ENCODE data around the gene DAND5.

DAND5 gene

DNA sequence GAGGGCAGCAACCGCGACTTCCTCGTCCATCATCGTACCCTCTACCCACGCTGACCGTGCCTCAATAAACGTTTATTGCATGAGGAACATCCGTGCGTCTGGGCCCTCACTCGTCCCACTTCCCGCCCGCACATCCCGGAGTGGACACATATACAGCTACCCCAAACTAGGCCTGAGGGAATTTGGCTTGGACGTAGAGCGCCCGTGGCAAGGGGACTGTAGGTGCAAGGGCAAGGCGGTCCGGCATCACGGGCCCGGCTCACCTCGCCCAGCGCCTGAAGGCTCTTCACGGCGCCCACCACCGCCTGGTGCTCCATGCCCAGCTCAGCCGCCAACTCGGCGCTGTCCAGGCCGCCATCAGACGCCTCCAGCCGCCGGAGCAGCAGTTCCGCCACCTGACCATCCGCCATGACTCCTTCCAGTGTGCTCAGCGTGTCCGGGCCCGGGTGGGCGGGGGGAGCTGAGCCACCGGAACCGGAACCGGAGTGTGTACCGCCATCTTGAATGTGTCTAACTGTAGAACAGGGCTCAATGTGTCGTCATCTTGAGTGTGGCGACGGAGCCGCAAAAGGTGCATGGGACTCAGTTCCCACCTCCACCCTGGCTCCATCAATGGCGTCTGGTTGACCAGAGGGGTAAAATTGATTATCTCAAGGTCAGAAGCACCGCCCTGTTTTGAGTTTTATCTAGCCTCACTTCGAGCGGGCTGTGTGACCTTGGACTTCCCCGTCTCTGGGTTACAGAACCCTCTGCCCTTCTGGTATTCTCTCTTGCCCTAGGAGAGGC is 35.9 kb upstream of the DAND5 start, which contains the start of gene FARSA:
TSS of gene FARSA (minus strand) at position 425 of the 786 bp plus-strand sequence. CDS start at position 410, 15 bp downstream.
- TF ChIP-seq, protein P1, sequence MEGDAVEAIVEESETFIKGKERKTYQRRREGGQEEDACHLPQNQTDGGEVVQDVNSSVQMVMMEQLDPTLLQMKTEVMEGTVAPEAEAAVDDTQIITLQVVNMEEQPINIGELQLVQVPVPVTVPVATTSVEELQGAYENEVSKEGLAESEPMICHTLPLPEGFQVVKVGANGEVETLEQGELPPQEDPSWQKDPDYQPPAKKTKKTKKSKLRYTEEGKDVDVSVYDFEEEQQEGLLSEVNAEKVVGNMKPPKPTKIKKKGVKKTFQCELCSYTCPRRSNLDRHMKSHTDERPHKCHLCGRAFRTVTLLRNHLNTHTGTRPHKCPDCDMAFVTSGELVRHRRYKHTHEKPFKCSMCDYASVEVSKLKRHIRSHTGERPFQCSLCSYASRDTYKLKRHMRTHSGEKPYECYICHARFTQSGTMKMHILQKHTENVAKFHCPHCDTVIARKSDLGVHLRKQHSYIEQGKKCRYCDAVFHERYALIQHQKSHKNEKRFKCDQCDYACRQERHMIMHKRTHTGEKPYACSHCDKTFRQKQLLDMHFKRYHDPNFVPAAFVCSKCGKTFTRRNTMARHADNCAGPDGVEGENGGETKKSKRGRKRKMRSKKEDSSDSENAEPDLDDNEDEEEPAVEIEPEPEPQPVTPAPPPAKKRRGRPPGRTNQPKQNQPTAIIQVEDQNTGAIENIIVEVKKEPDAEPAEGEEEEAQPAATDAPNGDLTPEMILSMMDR (IDR thresholded peaks at IDR 0.05; ENCODE audit: low read depth, low read length) = no peak
- peak within 1 kb of the TSS; percentile 97 for H3K4me3 ChIP-seq (ENCODE audit: low read depth, low read length)

DNA sequence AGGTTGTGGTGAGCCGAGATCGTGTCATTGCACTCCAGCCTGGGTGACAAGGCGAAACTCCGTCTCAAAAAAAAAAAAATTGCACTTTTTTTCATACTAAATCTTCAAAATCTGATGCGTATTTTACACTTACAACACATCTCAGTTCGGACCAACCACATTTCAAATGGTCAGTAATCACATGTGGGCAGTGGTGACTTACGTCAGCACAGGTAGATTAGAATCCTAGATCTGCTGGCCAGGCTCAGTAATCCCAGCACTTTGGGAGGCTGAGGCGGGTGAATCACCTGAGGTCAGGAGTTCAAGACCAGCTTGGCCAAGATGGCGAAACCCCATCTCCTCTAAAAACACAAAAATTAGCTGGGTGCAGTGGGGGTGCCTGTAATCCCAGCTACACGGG is 34.3 kb upstream of the DAND5 start:
- no peak overlapping the region for H3K4me3 ChIP-seq (ENCODE audit: low read depth, low read length)
- TF ChIP-seq, protein P1 (IDR thresholded peaks at IDR 0.05; ENCODE audit: low read depth, low read length) = no peak

- H3K4me3 ChIP-seq (ENCODE audit: low read depth, low read length) = no peak overlapping the region
- TF ChIP-seq, protein P1 (IDR thresholded peaks at IDR 0.05; ENCODE audit: low read depth, low read length) = no peak
Observed at GRCh38 chr19:12936582-12936981, 32.8 kb upstream of the DAND5 start.

DNA sequence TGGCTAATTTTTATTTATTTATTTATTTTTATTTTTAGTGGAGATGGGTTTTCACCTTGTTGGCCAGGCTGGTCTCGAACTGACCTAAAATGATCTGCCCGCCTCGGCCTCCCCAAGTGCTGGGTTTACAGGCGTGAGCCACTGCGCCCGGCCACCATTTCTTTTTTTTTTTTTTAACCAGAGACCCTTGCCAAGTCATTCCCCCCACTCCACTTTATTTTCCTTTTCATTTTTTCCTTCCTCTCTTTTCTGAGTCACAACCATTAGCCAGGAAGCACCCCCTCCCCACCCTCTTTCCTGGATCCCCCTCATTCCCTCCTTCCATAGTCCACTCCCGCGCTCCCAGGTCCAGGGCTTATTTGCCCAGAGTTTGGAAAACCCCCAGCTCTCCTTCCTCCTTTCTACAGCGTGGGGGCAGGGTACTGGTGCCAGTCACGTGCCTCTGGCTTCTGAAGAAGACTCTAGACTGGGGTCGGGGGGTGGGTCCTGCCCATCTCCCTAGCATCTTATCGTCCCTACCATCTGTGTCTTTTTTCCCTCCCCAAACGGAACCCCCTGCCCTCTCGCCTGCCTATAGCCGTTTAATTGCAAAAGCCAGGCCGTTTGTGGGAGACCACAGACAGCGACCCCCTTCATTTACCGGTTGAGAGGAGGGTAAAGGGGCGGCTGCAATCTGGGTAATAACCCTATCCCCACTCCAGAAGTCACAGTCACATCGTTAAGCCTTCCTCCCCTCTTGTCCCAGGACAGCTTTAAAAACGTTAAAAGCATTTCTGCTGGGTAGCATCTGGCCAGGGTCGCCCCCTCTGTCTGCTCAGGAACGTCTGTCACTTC is 32.1 kb upstream of the DAND5 start:
- peak overlapping the region; percentile 64 for H3K4me3 ChIP-seq (ENCODE audit: low read depth, low read length)
- TF ChIP-seq, protein P1 (IDR thresholded peaks at IDR 0.05; ENCODE audit: low read depth, low read length) = no peak

- peak within 1 kb of the TSS; percentile 99 for H3K4me3 ChIP-seq (ENCODE audit: low read depth, low read length)
- TF ChIP-seq, protein P1 (IDR thresholded peaks at IDR 0.05; ENCODE audit: low read depth, low read length) = no peak
Observed at GRCh38 chr19:12937927-12938778, 31.2 kb upstream of the DAND5 start, which contains the start of gene CALR. CALR (plus strand) TSS chr19:12938609; CDS start chr19:12938680, 71 bp downstream.

GRCh38 chr19:12938779-12939601 is 30.4 kb upstream of the DAND5 start:
- TF ChIP-seq, protein P1 (IDR thresholded peaks at IDR 0.05; ENCODE audit: low read depth, low read length) = no peak
- peak overlapping the region; percentile 99 for H3K4me3 ChIP-seq (ENCODE audit: low read depth, low read length)

Data from WI38 (cell line).